ENCODE results near the gene SLC25A39.
A peak's percentile ranks its signal among the peaks of the same experiment; 100 is the strongest.
"Not testable (repeated sequence)": the region's sequence is repeated elsewhere in the genome, so short reads cannot be mapped to it uniquely, and the experiment has no call there.

SLC25A39 gene

GRCh38 chr17:44324571-44325275 is at the start of gene SLC25A39:
TSS of gene SLC25A39 (minus strand) at chr17:44324823. CDS start at chr17:44323562, 1,261 bp downstream.
- Histone ChIP-seq H3K9me3 (ENCODE audit: low read length) (no peaks in the 10 kb centered on the region), H3K36me3 (ENCODE audit: insufficient read depth, low read length) (peaks cover 18% of the 10 kb centered on the region), H2AFZ (ENCODE audit: low read depth, low read length) (peak within 1 kb of the TSS; percentile 92), H3K27me3 (ENCODE audit: insufficient read depth, low read length) (no peaks in the 10 kb centered on the region), H3K4me1 (ENCODE audit: insufficient read depth, low read length) (peaks cover 8% of the 10 kb centered on the region), H3K4me3 (ENCODE audit: low read length) (peak within 1 kb of the TSS; percentile 94)

- Histone ChIP-seq H3K36me3 (ENCODE audit: insufficient read depth, low read length) (no peaks in the 10 kb centered on the region), H2AFZ (ENCODE audit: low read depth, low read length) (no peak overlapping the region)
Measured at GRCh38 chr17:44372036-44372435, 47.4 kb upstream of the SLC25A39 start.

GRCh38 chr17:44369414-44370023 is 44.9 kb upstream of the SLC25A39 start:
- H3K9me3 ChIP-seq (ENCODE audit: low read length); H3K27me3 ChIP-seq (ENCODE audit: insufficient read depth, low read length); H2AFZ ChIP-seq (ENCODE audit: low read depth, low read length); H3K36me3 ChIP-seq (ENCODE audit: insufficient read depth, low read length); H3K4me3 ChIP-seq (ENCODE audit: low read length); H3K4me1 ChIP-seq (ENCODE audit: insufficient read depth, low read length): not testable (repeated sequence)

More at GRCh38 chr17:44372036-44372435, 47.4 kb upstream of the SLC25A39 start:
- H3K4me3 ChIP-seq (ENCODE audit: low read length), result no peak overlapping the region
- H3K27me3 ChIP-seq (ENCODE audit: insufficient read depth, low read length), result no peaks in the 10 kb centered on the region
- H3K9me3 ChIP-seq (ENCODE audit: low read length), result no peaks in the 10 kb centered on the region
- H3K4me1 ChIP-seq (ENCODE audit: insufficient read depth, low read length), result no peaks in the 10 kb centered on the region

- not testable (repeated sequence) for H3K36me3 ChIP-seq (ENCODE audit: insufficient read depth, low read length); H3K9me3 ChIP-seq (ENCODE audit: low read length); H2AFZ ChIP-seq (ENCODE audit: low read depth, low read length); H3K4me1 ChIP-seq (ENCODE audit: insufficient read depth, low read length); H3K27me3 ChIP-seq (ENCODE audit: insufficient read depth, low read length); H3K4me3 ChIP-seq (ENCODE audit: low read length)
Measured at GRCh38 chr17:44368391-44369243, 44.0 kb upstream of the SLC25A39 start.

- H3K27me3 ChIP-seq (ENCODE audit: insufficient read depth, low read length), result peaks cover 7% of the 10 kb centered on the region
- peaks cover 9% of the 10 kb centered on the region for H3K4me1 ChIP-seq (ENCODE audit: insufficient read depth, low read length)
Measured at GRCh38 chr17:44367231-44367979, 42.8 kb upstream of the SLC25A39 start.

GRCh38 chr17:44365051-44365450 is 40.4 kb upstream of the SLC25A39 start:
- H3K27me3 ChIP-seq (ENCODE audit: insufficient read depth, low read length); H2AFZ ChIP-seq (ENCODE audit: low read depth, low read length); H3K4me3 ChIP-seq (ENCODE audit: low read length); H3K9me3 ChIP-seq (ENCODE audit: low read length); H3K36me3 ChIP-seq (ENCODE audit: insufficient read depth, low read length): not testable (repeated sequence)
- H3K4me1 ChIP-seq (ENCODE audit: insufficient read depth, low read length), result peaks cover 32% of the 10 kb centered on the region

More at GRCh38 chr17:44367231-44367979, 42.8 kb upstream of the SLC25A39 start:
- no peaks in the 10 kb centered on the region for H3K9me3 ChIP-seq (ENCODE audit: low read length)
- H3K36me3 ChIP-seq (ENCODE audit: insufficient read depth, low read length), result no peaks in the 10 kb centered on the region
- no peak overlapping the region for H2AFZ ChIP-seq (ENCODE audit: low read depth, low read length)
- no peak overlapping the region for H3K4me3 ChIP-seq (ENCODE audit: low read length)

GRCh38 chr17:44363613-44364159 is 39.1 kb upstream of the SLC25A39 start, which contains the start of gene FAM171A2:
TSS of gene FAM171A2 (minus strand) at chr17:44363853. CDS start at chr17:44363714, 139 bp downstream.
- peak within 1 kb of the TSS; percentile 79 for H3K4me3 ChIP-seq (ENCODE audit: low read length)
- peaks cover 7% of the 10 kb centered on the region for H3K27me3 ChIP-seq (ENCODE audit: insufficient read depth, low read length)
- peaks cover 7% of the 10 kb centered on the region for H3K36me3 ChIP-seq (ENCODE audit: insufficient read depth, low read length)
- peaks cover 32% of the 10 kb centered on the region for H3K4me1 ChIP-seq (ENCODE audit: insufficient read depth, low read length)
- peak within 1 kb of the TSS; percentile 79 for H2AFZ ChIP-seq (ENCODE audit: low read depth, low read length)
- H3K9me3 ChIP-seq (ENCODE audit: low read length), result no peaks in the 10 kb centered on the region

- H3K4me1 ChIP-seq (ENCODE audit: insufficient read depth, low read length), result peaks cover 32% of the 10 kb centered on the region
Measured at GRCh38 chr17:44362949-44363612, 38.5 kb upstream of the SLC25A39 start.

GRCh38 chr17:44362459-44362948 is 37.9 kb upstream of the SLC25A39 start:
- Histone ChIP-seq H3K27me3 (ENCODE audit: insufficient read depth, low read length) (peaks cover 7% of the 10 kb centered on the region), H3K36me3 (ENCODE audit: insufficient read depth, low read length) (peaks cover 11% of the 10 kb centered on the region), H3K4me3 (ENCODE audit: low read length) (peak overlapping the region; percentile 79), H3K9me3 (ENCODE audit: low read length) (no peaks in the 10 kb centered on the region), H2AFZ (ENCODE audit: low read depth, low read length) (no peak overlapping the region), H3K4me1 (ENCODE audit: insufficient read depth, low read length) (peaks cover 32% of the 10 kb centered on the region)

More at GRCh38 chr17:44362949-44363612, 38.5 kb upstream of the SLC25A39 start:
- Histone ChIP-seq H3K27me3 (ENCODE audit: insufficient read depth, low read length) (peaks cover 7% of the 10 kb centered on the region), H3K4me3 (ENCODE audit: low read length) (peak overlapping the region; percentile 79), H3K36me3 (ENCODE audit: insufficient read depth, low read length) (peaks cover 11% of the 10 kb centered on the region), H2AFZ (ENCODE audit: low read depth, low read length) (peak overlapping the region; percentile 79), H3K9me3 (ENCODE audit: low read length) (no peaks in the 10 kb centered on the region)

GRCh38 chr17:44361292-44362260 is 37.0 kb upstream of the SLC25A39 start:
- no peaks in the 10 kb centered on the region for H3K9me3 ChIP-seq (ENCODE audit: low read length)
- peak overlapping the region; percentile 79 for H3K4me3 ChIP-seq (ENCODE audit: low read length)
- peaks cover 13% of the 10 kb centered on the region for H3K36me3 ChIP-seq (ENCODE audit: insufficient read depth, low read length)
- H3K27me3 ChIP-seq (ENCODE audit: insufficient read depth, low read length), result peaks cover 7% of the 10 kb centered on the region
- no peak overlapping the region for H2AFZ ChIP-seq (ENCODE audit: low read depth, low read length)
- H3K4me1 ChIP-seq (ENCODE audit: insufficient read depth, low read length), result peaks cover 32% of the 10 kb centered on the region

- peaks cover 32% of the 10 kb centered on the region for H3K4me1 ChIP-seq (ENCODE audit: insufficient read depth, low read length)
- H3K36me3 ChIP-seq (ENCODE audit: insufficient read depth, low read length), result peaks cover 20% of the 10 kb centered on the region
- H3K4me3 ChIP-seq (ENCODE audit: low read length), result no peak overlapping the region
- no peak overlapping the region for H2AFZ ChIP-seq (ENCODE audit: low read depth, low read length)
- no peaks in the 10 kb centered on the region for H3K9me3 ChIP-seq (ENCODE audit: low read length)
- H3K27me3 ChIP-seq (ENCODE audit: insufficient read depth, low read length), result peaks cover 3% of the 10 kb centered on the region
Measured at GRCh38 chr17:44360826-44361225, 36.2 kb upstream of the SLC25A39 start.
